Lung (tissue), 13 donors: Measurements from ENCODE around the gene RANGAP1. TPM values are rescaled to one million over a fixed set of nuclear protein-coding genes. Genes with fewer than 3 reads are reported as not detected.

Experiments used
- ATAC-seq: fragments of 200-7000 bp; cut with Tn5 transposase; one replicate; pipeline ENCODE4 v1.9.1; 2020; ENCODE audit warnings: moderate number of reproducible peaks; ENCODE audit not compliant: insufficient read depth, low FRiP score
- DNase-seq, 3 donors: peaks; one replicate each; pipeline ENCODE4 v3.0.0-alpha.2; 2013 to 2017
- H3K27ac ChIP-seq, 2 donors: one replicate each; pipeline ENCODE4 v1.5.1; 2013; ENCODE audit warnings: mild to moderate bottlenecking in 2 of 2, moderate library complexity in 2 of 2, control low read depth in 1 of 2, inconsistent platforms in 1 of 2, low read depth in 1 of 2, low read length in 1 of 2
- H3K27me3 ChIP-seq, 3 donors: one replicate each; pipeline ENCODE4 v1.5.1; 2013; ENCODE audit warnings: low read length in 2 of 3; ENCODE audit not compliant: control insufficient read depth in 3 of 3, insufficient read depth in 3 of 3
- H3K36me3 ChIP-seq, 4 donors: one replicate each; pipeline ENCODE4 v1.5.1; 2013; ENCODE audit warnings: low read length in 4 of 4, mild to moderate bottlenecking in 1 of 4, moderate library complexity in 1 of 4; ENCODE audit not compliant: control insufficient read depth in 4 of 4, insufficient read depth in 4 of 4
- H3K4me1 ChIP-seq, 5 donors: one replicate each; pipeline ENCODE4 v1.5.1; 2013; ENCODE audit warnings: low read length in 5 of 5, mild to moderate bottlenecking in 2 of 5, moderate library complexity in 1 of 5; ENCODE audit not compliant: control insufficient read depth in 5 of 5, insufficient read depth in 5 of 5
- H3K4me3 ChIP-seq: one replicate; pipeline ENCODE4 v1.5.1; 2013; ENCODE audit warnings: mild to moderate bottlenecking, control low read depth, moderate library complexity
- H3K9ac ChIP-seq, 2 donors: one replicate each; pipeline ENCODE4 v1.5.1; 2013; ENCODE audit warnings: low read length in 2 of 2, control low read depth in 1 of 2; ENCODE audit not compliant: insufficient read depth in 1 of 2
- H3K9me3 ChIP-seq, 4 donors: one replicate each; pipeline ENCODE4 v1.5.1; 2013; ENCODE audit warnings: low read length in 3 of 4, mild to moderate bottlenecking in 1 of 4, moderate library complexity in 1 of 4; ENCODE audit not compliant: control insufficient read depth in 4 of 4, insufficient read depth in 3 of 4
- WGBS, 2 donors: extraction: QIAGEN DNeasy Blood & Tissue Kit; methylation state at CpG; one replicate each; pipeline ENCODE4 v1.1.7; 2013; 5-methylcytosine and 5-hydroxymethylcytosine counted together
- polyA plus RNA-seq, 2 donors: library from polyadenylated mRNA; stranded (reverse); fragments of 200-250 nt; gene quantifications; one replicate each; pipeline ENCODE4 v1.2.1, GENCODE V29; 2013
- small RNA-seq: library from RNA; depleted of rRNA; stranded (forward); fragments of <200 nt; gene quantifications from one replicate; pipeline ENCODE3, GENCODE V24; 2014; ENCODE audit warnings: low replicate concordance
- total RNA-seq, 2 donors: library from RNA; depleted of rRNA in 1 of 2; stranded (reverse); fragments of >200 nt in 1 of 2; gene quantifications; one replicate each; pipeline ENCODE4 v1.2.1, GENCODE V29; 2014 to 2021
- TF ChIP-seq, protein P1 (sequence below): IDR thresholded peaks from 2 replicates; pipeline ENCODE4 v1.5.1; 2012; ENCODE audit warnings: mild to moderate bottlenecking; ENCODE audit errors: control extremely low read depth, extremely low read depth
- donor health status: control.
- donor health status: control.
- donor health status: Bipolar disorder and iron deficiency.
- donor health status: healthy.
- donor health status: DM: yes; HTN: yes; CAD: no.

RANGAP1 gene
- total and polyA plus RNA-seq, 4 donors: 21.7 to 49.3 (median 41.2) TPM

DNA sequence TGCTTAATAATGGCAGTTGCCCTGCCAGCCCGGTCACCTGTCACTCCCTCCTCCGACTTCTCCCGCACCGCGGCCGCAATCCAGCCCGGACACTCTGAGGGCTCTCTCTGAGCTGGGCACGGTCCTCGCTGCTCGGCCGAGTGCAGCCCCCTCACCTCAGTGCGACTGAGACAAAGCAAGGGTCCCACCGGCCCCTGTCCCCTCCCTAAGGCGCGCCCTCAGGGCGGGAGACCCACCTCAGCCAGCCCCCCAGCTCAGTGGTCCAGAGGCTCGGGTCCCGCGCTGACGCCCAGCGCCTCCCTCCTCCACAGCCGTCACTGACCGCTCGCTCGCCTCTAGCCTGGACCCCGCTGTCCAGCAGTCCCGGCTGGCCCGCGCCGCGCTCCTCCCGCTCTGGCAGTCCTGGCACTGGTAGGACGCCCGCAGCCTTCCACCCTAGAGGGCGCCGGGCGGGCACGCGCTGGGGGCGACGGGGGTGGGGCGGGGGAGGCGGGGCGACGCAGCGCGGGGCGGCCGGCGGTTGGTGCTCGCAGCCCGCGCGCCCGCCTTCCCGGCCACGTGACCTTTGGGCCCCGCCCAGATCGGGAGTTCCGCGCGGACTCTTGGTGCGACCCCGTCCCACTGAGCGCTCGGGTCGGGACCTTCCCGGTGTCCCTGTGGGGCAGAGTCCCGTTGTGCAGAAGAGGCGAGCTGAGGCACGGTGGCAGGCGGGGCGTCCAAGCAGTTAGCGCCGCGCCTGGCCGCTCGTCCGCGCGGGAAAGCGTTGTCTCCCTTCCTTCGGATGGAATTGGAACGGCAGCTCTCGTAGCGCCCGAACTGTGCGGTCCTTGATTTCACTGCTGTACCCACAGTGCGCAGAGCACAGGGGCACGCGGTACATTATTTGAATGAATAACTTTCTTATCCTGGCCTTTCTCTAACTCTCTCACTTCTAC lies 88.7 kb downstream of the RANGAP1 start:
- DNase-seq (peak; percentile 74 to 81 (median 80)), ATAC-seq (peak; percentile 88)
- Histone ChIP-seq H3K36me3 (no peaks in the 10 kb centered on the region), H3K27me3 (no peaks in the 10 kb centered on the region), H3K9me3 (no peaks in the 10 kb centered on the region), H3K4me1 (peaks cover 0 to 3% (median 0%) of the 10 kb centered on the region in 5 donors), H3K27ac (peak overlapping the region; percentile 60 to 65), H3K4me3 (peak overlapping the region; percentile 76), H3K9ac (peak overlapping the region in 1 of 2 donors; percentile 49)
- TF ChIP-seq, protein P1, sequence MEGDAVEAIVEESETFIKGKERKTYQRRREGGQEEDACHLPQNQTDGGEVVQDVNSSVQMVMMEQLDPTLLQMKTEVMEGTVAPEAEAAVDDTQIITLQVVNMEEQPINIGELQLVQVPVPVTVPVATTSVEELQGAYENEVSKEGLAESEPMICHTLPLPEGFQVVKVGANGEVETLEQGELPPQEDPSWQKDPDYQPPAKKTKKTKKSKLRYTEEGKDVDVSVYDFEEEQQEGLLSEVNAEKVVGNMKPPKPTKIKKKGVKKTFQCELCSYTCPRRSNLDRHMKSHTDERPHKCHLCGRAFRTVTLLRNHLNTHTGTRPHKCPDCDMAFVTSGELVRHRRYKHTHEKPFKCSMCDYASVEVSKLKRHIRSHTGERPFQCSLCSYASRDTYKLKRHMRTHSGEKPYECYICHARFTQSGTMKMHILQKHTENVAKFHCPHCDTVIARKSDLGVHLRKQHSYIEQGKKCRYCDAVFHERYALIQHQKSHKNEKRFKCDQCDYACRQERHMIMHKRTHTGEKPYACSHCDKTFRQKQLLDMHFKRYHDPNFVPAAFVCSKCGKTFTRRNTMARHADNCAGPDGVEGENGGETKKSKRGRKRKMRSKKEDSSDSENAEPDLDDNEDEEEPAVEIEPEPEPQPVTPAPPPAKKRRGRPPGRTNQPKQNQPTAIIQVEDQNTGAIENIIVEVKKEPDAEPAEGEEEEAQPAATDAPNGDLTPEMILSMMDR: no peak
- 0% methylated on average over 68 to 91 of the region's 91 CpGs for WGBS, 2 donors

Small RNA genes within 50 kb of the gene (small RNA-seq; reads per million reads assigned to genes)
- gene MIR6889: not detected

Other genes starting within 250 kb of the RANGAP1 start
- 100 to 1,000 TPM in 1 of 2 donors, 10 to 100 TPM in 1; 67.1 to 177 TPM for gene EP300, start 193.6 kb downstream of the RANGAP1 start, total RNA-seq
- gene EP300, start 193.6 kb downstream of the RANGAP1 start, polyA plus RNA-seq: 10 to 100 TPM; 14.9 to 21.7 TPM
- gene L3MBTL2, start 80.9 kb downstream of the RANGAP1 start, total RNA-seq: 10 to 100 TPM; 21.2 to 28.6 TPM
- gene L3MBTL2, start 80.9 kb downstream of the RANGAP1 start, polyA plus RNA-seq: 10 to 100 TPM; 11.2 to 18.0 TPM
- 1 to 10 TPM; 3.8 to 4.2 TPM for gene CHADL, start 45.3 kb downstream of the RANGAP1 start, total RNA-seq
- 1 to 10 TPM in 1 of 2 donors, under 1 TPM in 1; 1.00 to 4.0 TPM for gene CHADL, start 45.3 kb downstream of the RANGAP1 start, polyA plus RNA-seq
- 10 to 100 TPM; 32.0 to 55.8 TPM for gene ZC3H7B, start 15.3 kb upstream of the RANGAP1 start, total RNA-seq
- gene ZC3H7B, start 15.3 kb upstream of the RANGAP1 start, polyA plus RNA-seq: 10 to 100 TPM; 31.5 to 36.6 TPM
- gene TEF, start 95.8 kb upstream of the RANGAP1 start, total RNA-seq: 10 to 100 TPM in 1 of 2 donors, 1 to 10 TPM in 1; 8.3 to 23.8 TPM
- gene TEF, start 95.8 kb upstream of the RANGAP1 start, polyA plus RNA-seq: 10 to 100 TPM in 1 of 2 donors, 1 to 10 TPM in 1; 6.4 to 19.8 TPM
- gene TOB2, start 160.6 kb upstream of the RANGAP1 start, total RNA-seq: 10 to 100 TPM; 26.8 to 46.7 TPM
- gene TOB2, start 160.6 kb upstream of the RANGAP1 start, polyA plus RNA-seq: 10 to 100 TPM; 15.4 to 20.1 TPM
- gene PHF5A, start 182.5 kb upstream of the RANGAP1 start, total RNA-seq: 10 to 100 TPM; 28.9 to 33.9 TPM
- gene PHF5A, start 182.5 kb upstream of the RANGAP1 start, polyA plus RNA-seq: 10 to 100 TPM; 46.2 to 89.6 TPM
- gene ACO2, start 182.9 kb upstream of the RANGAP1 start, total RNA-seq: 100 to 1,000 TPM in 1 of 2 donors, 10 to 100 TPM in 1; 57.8 to 101 TPM
- 10 to 100 TPM; 34.1 to 67.1 TPM for gene ACO2, start 182.9 kb upstream of the RANGAP1 start, polyA plus RNA-seq